HepG2 (cell line): ENCODE data around the gene COL8A2. TPM values are rescaled to one million over a fixed set of nuclear protein-coding genes. Genes with fewer than 3 reads are reported as not detected.

Experiments used
- ATAC-seq: fragments of 200-7000 bp; cut with Tn5 transposase; 3 replicates; pipeline ENCODE4 v1.9.1; 2020; ENCODE audit warnings: mild to moderate bottlenecking, moderate library complexity
- BruUV-seq: library from RNA; stranded (reverse); fragments of 400-500 nt; replicated peaks from 2 replicates; lab custom pipeline; 2021; lab: Mats Ljungman, UMichigan
- CTCF ChIA-PET: fragments of 300-600 bp; formaldehyde crosslinking; extraction: SDS; loops from one replicate; lab custom pipeline; 2021; ENCODE audit warnings: low total read pairs, inconsistent platforms, low intra/inter-chr PET ratio; lab: Yijun Ruan, JAX
- POLR2A ChIA-PET: fragments of 350-600 bp; sonication (Branson Sonifier 250); formaldehyde crosslinking; loops from one replicate; lab custom pipeline; 2020; ENCODE audit warnings: antibody characterized with exemption, inconsistent platforms; lab: Yijun Ruan, JAX
- DNase-seq: peaks from one replicate; pipeline ENCODE4 v3.0.0-alpha.2; 2015; ENCODE audit warnings: low spot score
- FAIRE-seq: peaks from 3 replicates; lab custom pipeline; 2011; peaks lifted over from hg19 to GRCh38; lab: Jason Lieb, UNC
- H2AFZ ChIP-seq: one replicate; pipeline ENCODE4 v1.6.1; 2011; ENCODE audit warnings: low read length, inconsistent platforms
- H3K27ac ChIP-seq: fragments of 300-600 bp; 3 replicates; pipeline ENCODE4 v1.8.0; 2011; ENCODE audit warnings: mixed run types, mild to moderate bottlenecking, mixed read lengths, low read length, inconsistent platforms; ENCODE audit not compliant: insufficient read depth; ENCODE audit errors: extremely low read length
- H3K27me3 ChIP-seq, 2 experiments: fragments of 200-600 bp in 1 of 2; 2 replicates in 1 of 2; 3 replicates in 1 of 2; pipeline versions ENCODE4 v1.6.0 to v1.8.0; 2011; ENCODE audit warnings: low read length in 2 of 2, mild to moderate bottlenecking in 2 of 2, moderate library complexity in 2 of 2, inconsistent platforms in 1 of 2; ENCODE audit not compliant: insufficient read depth in 2 of 2, control insufficient read depth in 1 of 2
- H3K36me3 ChIP-seq, 2 experiments: fragments of 200-600 bp in 1 of 2; replicated peaks in 1 of 2; 2 replicates in 1 of 2; 3 replicates in 1 of 2; pipeline versions ENCODE4 v1.5.1 to v1.8.0; 2011; ENCODE audit warnings: low read length in 2 of 2, inconsistent platforms in 1 of 2; ENCODE audit not compliant: insufficient read depth in 2 of 2, control insufficient read depth in 1 of 2
- H3K4me1 ChIP-seq: 2 replicates; pipeline ENCODE4 v1.5.1; 2012; ENCODE audit warnings: low read length, inconsistent platforms; ENCODE audit not compliant: insufficient read depth
- H3K4me2 ChIP-seq: 2 replicates; pipeline ENCODE4 v1.6.0; 2011; ENCODE audit warnings: low read depth, low read length, inconsistent platforms
- H3K4me3 ChIP-seq, 3 experiments: fragments of 200-600 bp in 1 of 3; sonication (generic), shearing (Covaris generic) in 1 of 3; replicated peaks in 1 of 3; 2 replicates each; pipeline ENCODE4 v1.5.1; 2011 to 2016; ENCODE audit warnings: low read length in 3 of 3, inconsistent platforms in 2 of 3, low read depth in 2 of 3, mild to moderate bottlenecking in 2 of 3, control low read depth in 1 of 3, mixed read lengths in 1 of 3; ENCODE audit not compliant: insufficient read depth in 1 of 3
- H3K79me2 ChIP-seq: one replicate; pipeline ENCODE4 v1.6.1; 2011; ENCODE audit warnings: low read length, inconsistent platforms; ENCODE audit not compliant: insufficient read depth
- H3K9ac ChIP-seq: 2 replicates; pipeline ENCODE4 v1.6.0; 2011; ENCODE audit warnings: mild to moderate bottlenecking, low read depth, low read length, inconsistent platforms; ENCODE audit not compliant: insufficient read depth
- H3K9me3 ChIP-seq: 2 replicates; pipeline ENCODE4 v1.5.1; 2012; ENCODE audit warnings: mild to moderate bottlenecking, low read length
- H4K20me1 ChIP-seq: 2 replicates; pipeline ENCODE4 v1.6.0; 2011; ENCODE audit warnings: inconsistent platforms, mild to moderate bottlenecking, low read length, moderate library complexity; ENCODE audit not compliant: insufficient read depth
- IRX3 ChIP-seq: sonication (generic); formaldehyde crosslinking; IDR thresholded peaks from 2 replicates; pipeline ENCODE4 v1.8.1; 2023; ENCODE audit warnings: mild to moderate bottlenecking, low read depth, missing genetic modification reagents, borderline replicate concordance
- MEF2D ChIP-seq: sonication (generic); formaldehyde crosslinking; IDR thresholded peaks from 2 replicates; pipeline ENCODE4 v1.5.1; 2020; ENCODE audit warnings: mild to moderate bottlenecking, missing genetic modification reagents
- NONO ChIP-seq, 2 experiments: fragments of 450-650 bp in 1 of 2; sonication (generic) in 1 of 2; formaldehyde crosslinking in 1 of 2; IDR thresholded peaks in 1 of 2; conservative IDR thresholded peaks in 1 of 2; 2 replicates each; pipeline versions ENCODE4 v1.6.1 to v1.8.0; 2017 to 2022; ENCODE audit warnings: mild to moderate bottlenecking in 1 of 2, missing genetic modification reagents in 1 of 2, moderate library complexity in 1 of 2
- ONECUT2 ChIP-seq: sonication (generic); formaldehyde crosslinking; IDR thresholded peaks from 2 replicates; pipeline ENCODE4 v1.4.0; 2020; ENCODE audit warnings: missing genetic modification reagents
- ZNF3 ChIP-seq: IDR thresholded peaks from 2 replicates; pipeline ENCODE4 v1.7.0; 2017; ENCODE audit warnings: inconsistent platforms
- in situ Hi-C: cut with HindIII; loops from 2 replicates; pipeline ENCODE4 v1.10.0; 2017; ENCODE audit warnings: low pct_unique_long_range_greater_than_20kb; ENCODE audit not compliant: extremely low pct_ligation_motif_present
- intact Hi-C: fragments of 100-400 bp; cut with micrococcal nuclease; formaldehyde crosslinking; loops from one replicate; pipeline ENCODE4 v1.10.0; 2022; ENCODE audit not compliant: unreplicated experiment
- polyA plus RNA-seq, 8 experiments: library from polyadenylated mRNA; depleted of rRNA in 3 of 8; stranded (reverse) in 7 of 8; unstranded in 1 of 8; fragments of >200 nt; fragmentation: Illumina TruSeq in 4 of 8; extraction: Trizol in 4 of 8; gene quantifications; 2 replicates each; pipeline versions ENCODE4 v1.2.1 to v1.2.3, GENCODE V29; 2011 to 2016; ENCODE audit warnings: low read depth in 4 of 8, missing spikeins in 1 of 8, mixed read lengths in 1 of 8; ENCODE audit not compliant: insufficient read depth in 1 of 8
- total RNA-seq, 5 experiments: library from RNA; depleted of rRNA; stranded (reverse); fragments of >200 nt; fragmentation: Illumina TruSeq; extraction: Trizol; gene quantifications; 2 replicates each; pipeline ENCODE4 v1.2.3, GENCODE V29; 2016; ENCODE audit warnings: low read depth in 1 of 5
- TF ChIP-seq, protein P1 (sequence below), 2 experiments: sonication (generic) in 1 of 2; formaldehyde crosslinking in 1 of 2; IDR thresholded peaks; 2 replicates each; pipeline versions ENCODE4 v1.6.1 to v1.9.0; 2014 to 2022; ENCODE audit warnings: antibody characterized with exemption in 1 of 2, borderline replicate concordance in 1 of 2, inconsistent platforms in 1 of 2, low read depth in 1 of 2, missing genetic modification reagents in 1 of 2

Gene COL8A2
- total and polyA plus RNA-seq, 2 of the 13 experiments (the other 11 are each of a cell fraction or from before 2014, with no cell fraction given): 0.13 to 0.24 TPM

DNA sequence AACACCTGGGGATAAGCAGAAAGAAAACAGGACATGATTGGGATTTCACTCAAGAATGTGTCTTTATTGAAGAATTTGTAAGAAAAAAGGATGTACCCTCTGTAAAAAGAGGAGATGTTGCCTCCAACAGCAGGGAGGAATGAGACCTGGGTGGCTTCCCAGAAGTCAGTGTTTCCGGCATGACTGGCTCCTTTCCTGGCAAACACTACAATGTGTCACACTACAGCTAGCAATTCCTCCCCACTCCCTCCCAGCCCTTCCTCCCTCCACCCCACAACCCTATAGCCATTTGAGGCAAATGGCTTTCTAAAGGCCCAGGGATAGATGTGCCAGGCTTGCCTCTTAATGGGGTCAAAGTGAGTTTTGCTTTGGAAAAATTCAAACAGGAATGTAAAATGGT lies 11.5 kb upstream of the COL8A2 start (continued):
- TF ChIP-seq IRX3 (CRISPR knock-in tag): no peak
- no peak for TF ChIP-seq NONO (IDR thresholded peaks at IDR 0.05)
- TF ChIP-seq NONO (CRISPR knock-in tag; conservative IDR thresholded peaks at IDR 0.05): no peak
- TF ChIP-seq MEF2D (CRISPR knock-in tag): no peak
- TF ChIP-seq ZNF3 (CRISPR knock-in tag): no peak
- TF ChIP-seq ONECUT2 (CRISPR knock-in tag): no peak

DNA sequence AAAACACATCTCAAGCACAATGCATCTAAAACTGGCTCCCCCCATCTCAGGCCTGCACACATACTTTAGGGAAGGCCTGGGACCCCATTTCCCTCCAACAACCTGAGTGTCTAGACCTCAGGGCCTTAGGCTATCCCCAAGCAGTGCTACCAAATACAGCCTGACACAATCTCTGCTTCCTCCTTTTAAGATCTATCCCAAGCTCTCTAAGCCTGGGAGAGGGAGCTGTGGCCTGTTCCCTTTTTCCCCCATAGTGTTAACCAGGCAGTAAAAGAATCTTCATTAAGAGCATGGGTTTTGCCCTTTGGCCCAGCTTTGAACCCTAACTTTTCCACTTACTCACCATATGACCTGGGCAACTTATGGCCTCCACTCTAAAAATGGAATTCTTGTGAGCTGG lies 10.8 kb upstream of the COL8A2 start:
- Histone ChIP-seq H3K4me3 (no peak overlapping the region), H3K27ac (no peak overlapping the region)
- FAIRE-seq: no peak

More for the DNA sequence above, 10.8 kb upstream of the COL8A2 start:
- ChIA-PET CTCF (interaction anchor here (4.5 kb wide), 1 partner anchor 37 kb away, joined by 104 read pairs; no protein-coding TSS in a partner anchor), POLR2A (interaction anchor here (1.4 to 1.7 kb wide), 2 partner anchors 13 to 29 kb away, joined by 3 to 4 read pairs; partner anchors contain the start of gene TRAPPC3)
- Histone ChIP-seq H3K36me3 (peaks cover 14 to 38% of the 10 kb centered on the region in 2 experiments; a peak in 4 of 5 replicates), H3K79me2 (no peaks in the 10 kb centered on the region), H3K9ac (no peak overlapping the region), H4K20me1 (no peaks in the 10 kb centered on the region), H3K9me3 (no peaks in the 10 kb centered on the region), H3K27me3 (no peaks in the 10 kb centered on the region), H3K4me2 (no peak overlapping the region), H2AFZ (no peak overlapping the region), H3K4me1 (peaks cover 18% of the 10 kb centered on the region)
- no TSS peak for BruUV-seq
- intact Hi-C loops (no loop called here), in situ Hi-C loops (no loop called here)
- no peak for ATAC-seq
- TF ChIP-seq, protein P1, sequence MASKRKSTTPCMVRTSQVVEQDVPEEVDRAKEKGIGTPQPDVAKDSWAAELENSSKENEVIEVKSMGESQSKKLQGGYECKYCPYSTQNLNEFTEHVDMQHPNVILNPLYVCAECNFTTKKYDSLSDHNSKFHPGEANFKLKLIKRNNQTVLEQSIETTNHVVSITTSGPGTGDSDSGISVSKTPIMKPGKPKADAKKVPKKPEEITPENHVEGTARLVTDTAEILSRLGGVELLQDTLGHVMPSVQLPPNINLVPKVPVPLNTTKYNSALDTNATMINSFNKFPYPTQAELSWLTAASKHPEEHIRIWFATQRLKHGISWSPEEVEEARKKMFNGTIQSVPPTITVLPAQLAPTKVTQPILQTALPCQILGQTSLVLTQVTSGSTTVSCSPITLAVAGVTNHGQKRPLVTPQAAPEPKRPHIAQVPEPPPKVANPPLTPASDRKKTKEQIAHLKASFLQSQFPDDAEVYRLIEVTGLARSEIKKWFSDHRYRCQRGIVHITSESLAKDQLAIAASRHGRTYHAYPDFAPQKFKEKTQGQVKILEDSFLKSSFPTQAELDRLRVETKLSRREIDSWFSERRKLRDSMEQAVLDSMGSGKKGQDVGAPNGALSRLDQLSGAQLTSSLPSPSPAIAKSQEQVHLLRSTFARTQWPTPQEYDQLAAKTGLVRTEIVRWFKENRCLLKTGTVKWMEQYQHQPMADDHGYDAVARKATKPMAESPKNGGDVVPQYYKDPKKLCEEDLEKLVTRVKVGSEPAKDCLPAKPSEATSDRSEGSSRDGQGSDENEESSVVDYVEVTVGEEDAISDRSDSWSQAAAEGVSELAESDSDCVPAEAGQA (IDR thresholded peaks at IDR 0.05; ENCODE audit: low read depth): no peak
- TF ChIP-seq, protein P1 (CRISPR knock-in tag; IDR thresholded peaks at IDR 0.05; ENCODE audit: borderline replicate concordance): no peak
- no peak for DNase-seq
